NCI-H1417 treated with DMSO at 0.1 percent for 48 hours (cell line): ENCODE results near the gene CXCL12.

ENCODE experiments used
- DNase-seq: peaks from one replicate; lab custom pipeline; 2025; lab: John Stamatoyannopoulos, UW

Gene CXCL12

GRCh38 chr10:44362866-44363711, 21.8 kb downstream of the CXCL12 start:
- DNase-seq: no peak

- no peak for DNase-seq
Measured at GRCh38 chr10:44361109-44361508, 23.8 kb downstream of the CXCL12 start.

GRCh38 chr10:44358080-44358771, 26.7 kb downstream of the CXCL12 start:
- no peak for DNase-seq

- no peak for DNase-seq
Measured at GRCh38 chr10:44357023-44357540, 27.8 kb downstream of the CXCL12 start.

- DNase-seq: no peak
Measured at GRCh38 chr10:44356139-44357022, 28.5 kb downstream of the CXCL12 start.

GRCh38 chr10:44355630-44356029, 29.3 kb downstream of the CXCL12 start:
- DNase-seq: no peak

GRCh38 chr10:44354771-44355170, 30.1 kb downstream of the CXCL12 start:
- no peak for DNase-seq

- no peak for DNase-seq
Measured at GRCh38 chr10:44353721-44354120, 31.2 kb downstream of the CXCL12 start.

GRCh38 chr10:44353128-44353390, 31.8 kb downstream of the CXCL12 start:
- DNase-seq: no peak

GRCh38 chr10:44352316-44353127, 32.4 kb downstream of the CXCL12 start:
- no peak for DNase-seq

GRCh38 chr10:44348496-44348895, 36.4 kb downstream of the CXCL12 start:
- DNase-seq: no peak

GRCh38 chr10:44347609-44348400, 37.1 kb downstream of the CXCL12 start:
- DNase-seq: no peak

GRCh38 chr10:44344727-44345126, 40.2 kb downstream of the CXCL12 start:
- DNase-seq: no peak

GRCh38 chr10:44343843-44344242, 41.1 kb downstream of the CXCL12 start:
- DNase-seq: no peak

GRCh38 chr10:44341886-44342285, 43.0 kb downstream of the CXCL12 start:
- DNase-seq: no peak

- no peak for DNase-seq
Measured at GRCh38 chr10:44340557-44340956, 44.3 kb downstream of the CXCL12 start.

- DNase-seq: no peak
Measured at GRCh38 chr10:44339218-44339617, 45.7 kb downstream of the CXCL12 start.

GRCh38 chr10:44337081-44337480, 47.8 kb downstream of the CXCL12 start:
- no peak for DNase-seq

- no peak for DNase-seq
Measured at GRCh38 chr10:44335330-44336021, 49.4 kb downstream of the CXCL12 start.

- no peak for DNase-seq
Measured at GRCh38 chr10:44334621-44335184, 50.2 kb downstream of the CXCL12 start.
